Measurements from ENCODE around the gene SLC35G1.
A peak's percentile ranks its signal among the peaks of the same experiment; 100 is the strongest.

Gene SLC35G1

DNA sequence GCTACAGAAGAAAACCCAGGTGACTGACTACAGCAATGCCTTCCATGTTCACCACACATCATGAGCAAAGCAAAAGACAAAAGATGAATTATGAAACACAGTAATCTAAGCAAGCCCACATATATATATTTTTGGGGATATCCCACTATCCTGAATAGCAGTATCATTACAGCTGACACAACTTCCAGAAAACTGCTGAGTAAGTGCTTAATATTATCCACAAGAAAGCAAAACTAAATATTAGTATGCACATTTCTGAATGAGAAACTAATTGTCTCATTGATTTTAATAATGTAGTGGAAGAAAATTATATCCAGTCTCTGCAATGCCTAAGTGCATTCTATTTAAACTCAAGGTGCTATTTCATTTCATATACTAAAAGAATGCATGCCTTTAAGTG, 14.5 kb upstream of the SLC35G1 start:
- DNase-seq, result no peak

DNA sequence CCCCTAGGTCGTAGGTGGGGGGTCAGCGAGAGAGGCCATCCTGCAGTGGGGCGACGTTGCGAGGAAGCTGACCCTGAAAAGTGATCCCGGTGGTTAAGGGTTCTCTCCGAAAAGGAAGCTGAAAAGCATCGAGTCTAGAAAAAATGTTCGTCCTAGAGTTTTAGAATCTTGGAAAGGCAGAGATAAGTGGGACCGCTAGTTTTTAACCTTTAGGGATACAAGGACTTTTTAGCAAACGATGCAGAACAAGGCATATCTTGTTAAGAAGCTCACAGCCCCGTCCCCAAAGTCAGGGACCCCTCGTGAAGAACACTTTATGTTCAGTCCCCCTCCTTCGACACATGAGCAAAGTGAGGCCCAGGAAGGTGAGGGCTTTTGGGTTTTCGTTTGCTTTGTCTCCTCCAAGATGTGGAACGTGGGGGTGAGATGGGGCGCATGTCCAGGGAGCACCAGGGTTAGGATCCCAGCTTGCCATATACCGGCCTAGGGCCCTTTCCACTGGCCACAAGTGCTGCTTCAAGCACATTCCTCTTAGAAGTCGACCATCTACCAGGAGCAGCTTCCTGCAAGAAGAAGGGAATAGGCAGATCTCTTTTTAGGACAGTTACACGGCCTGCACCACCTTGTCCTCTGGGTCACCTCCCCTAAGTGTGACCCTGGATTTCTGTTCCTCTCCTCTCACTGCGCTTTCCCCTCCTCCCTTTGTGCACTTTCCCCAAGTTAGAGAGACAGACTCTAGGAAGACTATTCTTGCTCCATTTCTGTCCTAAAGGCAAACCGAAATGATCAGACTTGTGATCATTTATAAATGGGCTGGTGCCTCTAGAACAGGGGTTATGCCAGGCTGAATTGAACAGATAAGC, 969 bp downstream of the SLC35G1 start:
- DNase-seq, result no peak

DNA sequence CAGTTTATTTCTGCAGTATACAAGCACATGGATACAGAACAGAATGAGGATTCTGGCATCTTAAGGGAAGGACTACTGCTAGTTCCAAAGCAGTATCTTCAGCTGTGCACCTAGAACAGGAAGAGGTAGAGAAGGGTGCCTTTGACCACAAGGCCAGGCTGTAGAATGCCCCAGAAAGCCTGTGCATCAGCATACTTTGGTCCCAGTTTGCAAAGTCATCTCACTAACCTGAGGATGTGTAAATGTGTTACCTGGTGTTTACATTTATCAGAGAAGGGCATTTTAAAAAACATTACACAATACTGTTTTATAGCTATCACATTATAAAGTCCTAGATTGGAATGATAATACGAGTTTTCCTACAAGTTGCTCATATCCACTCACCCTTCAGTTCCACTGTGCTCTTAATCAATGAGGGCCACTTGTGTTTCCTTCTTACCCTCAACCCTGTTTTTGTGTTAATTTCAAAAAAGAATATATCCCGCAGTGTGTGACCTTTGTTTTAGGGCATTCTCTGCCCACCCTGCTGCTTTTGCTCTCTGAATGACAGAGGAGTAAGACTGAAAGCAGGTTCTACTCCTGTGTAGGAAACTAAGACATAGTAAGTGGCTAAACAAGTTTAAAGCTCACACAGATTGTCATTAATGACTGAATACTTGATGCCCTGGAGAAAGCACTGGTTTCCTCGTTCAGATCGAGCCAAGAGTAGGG, 3.4 kb downstream of the SLC35G1 start:
- DNase-seq, result no peak

DNA sequence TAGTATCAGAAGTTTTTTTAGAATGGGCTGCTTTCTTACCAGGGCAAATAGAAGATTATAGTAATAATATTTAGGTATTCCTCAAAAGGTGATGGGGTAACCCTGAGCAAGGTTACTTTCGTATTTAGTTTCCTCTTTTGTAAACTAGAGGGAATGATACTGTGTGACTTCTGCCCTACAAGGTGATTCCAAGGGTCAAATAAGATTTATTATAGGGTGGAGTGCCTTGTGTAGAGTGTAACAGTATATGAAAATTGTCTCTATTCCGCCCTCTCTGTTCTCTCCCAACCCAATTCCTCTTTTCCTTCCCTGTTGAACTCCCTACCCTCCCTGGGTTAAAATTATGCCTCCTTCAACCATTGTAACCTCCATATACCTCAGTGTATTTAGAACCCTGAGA, 5.3 kb downstream of the SLC35G1 start:
- DNase-seq, result no peak

DNA sequence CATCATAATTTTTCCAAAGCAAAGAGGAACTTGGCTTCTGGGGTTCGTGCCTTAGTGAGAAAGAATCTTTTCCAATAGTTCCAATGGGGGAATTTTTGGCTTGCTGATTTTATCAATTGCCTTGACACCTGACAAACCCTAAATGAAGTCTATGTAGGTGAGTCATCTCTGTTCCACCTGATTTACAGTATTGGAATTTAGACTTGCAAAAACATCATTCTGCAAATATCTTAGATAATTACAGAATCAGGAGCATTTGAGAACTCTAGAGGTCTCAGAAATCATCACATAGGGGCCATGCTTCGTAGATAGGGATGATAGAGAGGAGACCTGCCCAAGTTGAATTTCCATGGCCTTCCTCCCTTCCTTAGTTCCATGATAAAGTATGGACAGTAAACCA, 9.3 kb downstream of the SLC35G1 start:
- no peak for DNase-seq

DNA sequence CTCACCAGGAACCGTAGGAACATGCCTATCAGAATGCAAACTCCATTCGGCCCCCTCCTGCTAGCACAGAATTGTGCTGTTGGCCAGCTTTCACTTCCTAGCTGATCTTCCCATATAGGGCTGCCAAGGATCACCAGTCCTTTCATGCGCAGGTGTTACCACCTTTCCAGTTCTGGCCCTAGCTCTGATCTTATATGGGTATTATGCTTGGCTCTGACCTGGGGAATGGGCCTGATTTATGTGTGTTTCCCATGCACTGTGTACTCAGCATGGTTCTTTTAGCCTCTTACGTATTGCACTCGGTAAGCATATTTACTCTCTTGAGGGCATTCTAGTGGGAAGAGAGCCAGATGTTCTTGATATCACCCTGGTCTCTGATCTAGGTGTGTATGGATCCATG, 11.1 kb downstream of the SLC35G1 start:
- no peak for DNase-seq

DNA sequence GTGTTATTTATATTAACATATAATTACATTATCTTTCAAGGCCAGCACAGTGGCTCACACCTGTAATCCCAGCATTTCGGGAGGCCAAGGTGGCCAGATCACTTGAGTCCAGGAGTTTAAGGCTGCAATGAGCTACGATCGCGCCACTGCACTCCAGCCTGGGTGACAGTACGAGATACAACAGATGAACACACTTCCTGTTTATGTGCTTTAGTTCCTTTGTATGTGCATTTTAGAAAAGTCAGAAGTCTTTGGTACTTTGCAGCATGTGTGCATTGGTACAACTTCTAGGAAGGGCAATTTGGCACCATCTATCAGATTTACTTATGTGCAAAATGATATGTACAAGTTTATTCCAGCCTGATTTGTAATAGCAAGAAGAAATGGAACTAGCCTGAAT, 13.3 kb downstream of the SLC35G1 start:
- no peak for DNase-seq

DNA sequence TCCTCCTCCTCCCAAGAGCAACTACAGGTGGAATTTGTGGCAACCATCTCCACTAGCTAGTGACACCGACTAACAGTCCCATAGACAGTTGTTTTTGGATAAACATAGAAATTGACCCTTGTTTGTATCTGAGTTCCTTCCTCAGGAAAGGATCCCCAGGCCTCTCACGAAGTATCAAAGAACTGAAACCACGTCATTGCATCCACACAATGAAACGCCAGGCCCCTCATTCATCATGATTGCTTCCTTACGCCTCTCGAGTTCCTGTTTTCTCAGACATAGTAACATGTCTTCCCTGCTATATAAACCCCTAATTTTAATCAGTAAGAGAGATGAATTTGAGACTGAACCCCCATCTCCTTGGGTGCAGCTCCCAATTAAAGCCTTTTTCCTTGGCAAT, 18.1 kb downstream of the SLC35G1 start:
- no peak for DNase-seq

DNA sequence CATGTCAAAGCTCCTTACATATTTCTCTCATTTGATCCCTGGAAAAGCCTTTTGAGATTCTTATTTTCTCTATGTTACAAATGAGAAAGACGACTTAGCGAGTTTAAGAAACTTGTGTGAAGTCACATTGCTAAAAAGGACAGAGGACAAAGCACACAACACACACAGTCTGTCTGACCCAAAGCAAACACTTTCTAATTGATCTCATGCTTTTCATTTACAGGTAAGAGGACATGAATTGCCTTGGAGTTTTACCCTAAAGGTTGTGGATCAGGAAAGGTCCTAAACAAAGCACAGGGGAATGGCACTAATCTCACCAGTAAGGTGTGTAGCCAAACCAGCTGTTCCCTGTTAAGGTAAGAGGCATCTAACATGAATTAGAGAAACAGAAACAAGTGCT, 18.7 kb downstream of the SLC35G1 start:
- DNase-seq, result no peak

DNA sequence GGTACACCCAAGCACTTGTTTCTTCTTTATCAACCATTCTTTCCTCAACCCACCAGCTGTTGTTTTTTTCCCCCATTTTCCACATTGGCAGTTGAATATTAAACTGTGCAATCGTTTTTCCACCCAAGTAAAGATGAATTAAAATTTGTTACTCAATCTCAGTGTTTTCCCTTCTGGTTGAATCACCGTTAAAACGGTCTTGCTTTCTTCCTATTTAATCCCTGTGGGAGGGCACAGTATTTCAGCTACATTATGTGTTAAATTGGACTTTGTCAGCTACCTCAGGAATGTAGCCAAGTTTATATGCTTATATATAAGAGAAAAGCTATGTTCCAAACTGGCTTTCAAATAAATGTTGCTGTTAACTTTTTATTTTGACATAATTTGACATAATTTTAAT, 19.9 kb downstream of the SLC35G1 start:
- DNase-seq, result no peak

DNA sequence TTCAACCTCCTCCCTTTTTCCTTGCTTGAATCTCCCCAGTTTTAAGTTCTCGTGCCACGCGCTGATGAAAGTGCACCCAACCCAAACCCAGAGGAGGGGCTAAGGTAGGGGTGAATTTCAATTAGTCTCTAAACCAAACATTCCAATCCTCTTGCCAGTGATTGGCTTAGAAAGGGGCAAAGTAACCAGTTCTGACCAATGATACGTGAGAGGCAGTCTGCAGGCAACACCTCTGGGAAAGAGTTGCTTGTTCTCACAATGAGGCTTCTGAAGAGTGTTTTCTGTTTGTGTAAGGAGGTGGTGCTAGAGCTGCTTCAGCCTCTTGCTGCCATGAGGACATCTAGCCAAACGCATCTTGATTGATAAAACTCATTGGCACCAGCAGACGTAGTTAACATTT, 21.8 kb downstream of the SLC35G1 start:
- no peak for DNase-seq

DNA sequence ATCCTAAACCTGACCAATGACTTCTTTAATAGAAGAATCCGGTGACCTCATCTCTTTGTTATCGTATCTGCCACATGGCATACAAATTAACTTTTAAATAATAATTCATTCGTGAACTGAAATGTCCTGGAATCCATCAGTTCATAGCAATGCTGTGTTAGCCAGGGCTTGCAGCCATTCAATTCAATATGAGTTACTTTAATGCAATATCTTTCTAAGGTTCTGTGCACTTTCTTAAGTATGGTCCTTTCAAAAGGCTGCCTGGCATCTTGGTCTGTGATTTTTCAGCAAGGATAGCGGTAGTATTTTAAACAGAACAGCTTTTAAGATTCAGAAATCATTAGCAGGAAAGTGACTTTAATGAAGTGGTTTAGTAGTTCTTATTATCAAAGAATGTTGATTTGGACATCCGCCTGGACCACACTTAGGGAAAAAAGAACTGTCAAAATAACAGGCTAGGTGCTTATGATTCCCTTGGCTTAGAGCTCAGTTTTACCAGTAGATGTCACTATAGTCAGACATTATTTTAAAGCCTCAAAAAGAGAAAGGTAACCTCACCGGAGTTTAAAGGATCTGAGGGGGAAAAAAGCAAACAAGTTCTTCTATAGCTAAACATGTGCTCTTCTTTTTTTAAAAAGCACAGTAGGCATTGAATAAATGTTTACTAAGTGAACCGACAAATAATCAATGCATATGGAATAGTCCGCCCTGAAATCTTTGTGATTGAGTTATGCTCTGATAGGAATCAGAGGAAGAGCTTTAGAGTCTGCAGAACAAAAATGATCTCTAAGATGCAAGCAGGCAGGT, 22.7 kb downstream of the SLC35G1 start:
- no peak for DNase-seq

DNA sequence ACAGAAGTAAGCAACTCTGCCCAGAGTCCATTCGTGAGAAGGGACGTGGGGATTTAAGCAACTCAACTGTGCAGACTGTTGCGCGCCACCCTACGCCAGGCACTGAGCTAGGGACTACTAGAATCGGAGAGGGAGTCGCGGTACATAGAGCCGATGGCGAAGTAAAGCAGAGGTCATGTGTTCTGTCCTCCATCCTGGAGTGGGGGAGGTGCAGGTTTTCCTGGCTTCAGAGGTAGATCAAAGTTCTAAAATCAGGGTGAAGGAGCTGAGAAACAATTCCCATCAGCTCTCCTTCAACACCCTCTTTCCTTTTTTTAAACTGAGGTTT, 23.2 kb downstream of the SLC35G1 start:
- no peak for DNase-seq

DNA sequence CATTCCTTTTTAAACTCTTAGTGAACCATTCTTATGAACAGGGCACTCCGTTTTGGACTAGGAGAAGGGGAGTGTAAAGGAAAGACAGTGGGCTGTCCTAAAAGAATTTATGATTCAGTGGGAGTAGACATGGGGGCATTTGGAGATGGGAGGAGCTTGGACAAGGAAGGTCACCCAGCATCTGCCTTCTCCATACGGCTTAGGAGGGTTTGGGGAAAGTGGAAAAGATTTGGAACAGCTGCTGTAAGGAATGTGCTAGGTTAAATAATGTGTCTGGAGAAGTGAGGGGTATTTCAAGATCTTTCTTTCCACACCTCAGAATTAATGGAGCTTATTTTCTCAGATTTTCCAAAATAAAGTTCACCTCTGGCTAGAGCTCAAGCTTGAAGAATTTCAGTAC, 24.0 kb downstream of the SLC35G1 start:
- DNase-seq, result no peak

DNA sequence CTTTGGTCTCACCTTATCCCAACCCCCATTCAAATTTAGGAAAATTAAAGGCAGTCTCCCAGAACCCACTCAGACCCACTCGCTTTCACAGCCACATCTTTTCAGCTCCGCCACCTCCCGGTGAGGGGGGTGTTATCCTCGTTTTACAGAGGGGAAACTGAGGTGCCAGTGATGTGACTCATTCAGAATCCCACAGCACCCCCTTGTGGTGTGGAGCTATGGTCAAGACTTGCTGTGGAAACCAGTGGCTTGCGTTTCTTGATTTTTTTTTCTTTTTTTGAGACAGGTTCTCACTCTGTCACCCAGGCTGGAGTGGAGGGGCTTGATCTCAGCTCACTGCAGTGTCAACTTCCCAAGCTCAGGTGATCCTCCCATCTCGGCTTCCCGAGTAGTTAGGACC, 27.6 kb downstream of the SLC35G1 start:
- peak in 3 of 5 donors; percentile 8 to 16 (median 13) for DNase-seq

DNA sequence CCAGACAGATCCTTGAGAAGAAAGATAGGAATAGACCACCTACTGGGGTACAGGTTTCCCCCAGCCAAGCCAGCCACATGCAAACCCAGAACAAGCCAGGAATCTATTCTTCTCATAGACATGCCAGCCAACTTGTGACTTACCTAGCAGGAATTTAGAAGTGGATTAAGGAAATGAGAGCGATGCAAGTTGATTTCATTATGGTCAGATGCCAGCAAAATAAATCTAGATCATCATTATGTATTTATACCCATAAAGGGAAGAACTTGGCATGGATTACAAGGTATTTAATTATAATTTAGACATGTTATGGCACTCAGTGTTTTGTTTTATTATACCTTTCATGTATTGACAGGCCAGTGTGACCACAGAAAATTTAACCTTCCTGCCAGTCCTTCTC, 32.8 kb downstream of the SLC35G1 start:
- DNase-seq, result no peak

DNA sequence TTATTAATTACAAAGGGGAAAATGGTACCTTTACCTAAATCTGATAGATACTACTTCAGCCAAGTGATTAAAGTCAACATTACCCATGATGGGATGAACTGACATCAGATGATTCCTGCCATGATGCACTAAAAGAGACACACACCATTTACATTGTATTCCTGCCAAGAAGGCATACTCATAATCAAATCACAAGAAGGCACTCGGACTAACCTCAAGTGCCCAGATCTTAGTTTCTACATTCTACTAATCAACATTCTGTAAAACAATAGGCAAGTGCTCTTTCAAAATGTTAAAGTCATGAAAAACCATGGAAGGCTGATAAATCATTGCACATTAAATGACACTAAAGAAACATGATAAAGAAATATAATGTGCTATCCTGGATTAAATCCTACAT, 44.4 kb downstream of the SLC35G1 start:
- DNase-seq, result no peak

DNA sequence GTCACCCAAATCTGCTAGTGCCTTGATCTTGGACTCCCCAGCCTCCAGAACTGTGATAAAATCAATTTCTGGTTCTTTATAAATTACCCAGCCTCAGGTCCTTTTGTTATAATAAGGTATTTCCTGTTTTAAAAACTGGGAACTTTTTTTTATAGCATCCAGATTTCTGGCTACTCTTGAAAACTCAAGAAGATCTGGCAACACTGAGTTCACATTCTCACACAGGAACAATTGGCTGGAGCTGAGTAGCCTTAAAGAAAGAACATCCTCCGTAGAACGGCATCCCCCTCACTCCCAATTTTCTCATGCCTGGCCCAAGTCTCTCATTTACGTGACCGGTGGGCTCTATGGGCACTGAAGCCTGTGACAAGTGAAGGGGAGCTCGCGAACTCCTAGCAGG, 47.1 kb downstream of the SLC35G1 start:
- no peak for DNase-seq

DNA sequence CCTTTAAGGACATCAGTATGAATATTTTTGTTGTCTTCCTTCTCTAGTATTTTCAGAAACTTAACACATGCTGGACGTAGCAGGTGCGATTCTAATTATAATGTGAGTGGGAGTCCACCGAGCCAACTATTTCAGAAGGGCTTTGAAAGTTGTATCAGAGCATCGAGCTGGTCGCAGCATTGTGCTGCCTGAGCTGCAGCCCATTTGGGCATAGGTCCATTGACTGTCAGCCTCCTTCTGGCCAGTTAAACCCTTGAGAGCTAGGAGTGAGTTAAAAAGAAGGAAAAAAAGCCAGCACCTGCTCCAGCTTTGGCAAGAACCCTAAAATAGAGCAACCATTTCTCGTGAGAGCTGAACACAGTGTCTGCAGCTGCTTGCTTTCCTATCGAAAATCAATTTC, 47.8 kb downstream of the SLC35G1 start:
- DNase-seq, result no peak

DNA sequence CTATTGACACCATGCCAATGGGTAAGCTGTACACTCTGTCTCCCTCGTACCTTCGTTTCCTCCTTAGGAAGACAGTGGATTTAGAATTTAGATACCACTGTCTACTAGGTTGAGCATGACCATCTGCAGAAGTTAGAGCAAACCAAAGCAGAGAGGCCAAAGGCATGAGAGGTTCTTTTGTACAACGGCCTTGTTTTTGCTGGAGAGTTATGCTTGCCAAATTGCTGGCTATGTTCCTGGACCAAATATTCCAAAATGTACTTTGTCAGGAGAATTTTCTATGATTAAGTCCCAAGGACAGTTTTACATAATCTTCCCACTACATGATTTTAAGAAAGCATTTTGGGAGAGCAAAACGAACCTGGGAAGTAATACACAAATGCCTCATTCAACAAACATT, 52.0 kb downstream of the SLC35G1 start:
- no peak for DNase-seq

DNA sequence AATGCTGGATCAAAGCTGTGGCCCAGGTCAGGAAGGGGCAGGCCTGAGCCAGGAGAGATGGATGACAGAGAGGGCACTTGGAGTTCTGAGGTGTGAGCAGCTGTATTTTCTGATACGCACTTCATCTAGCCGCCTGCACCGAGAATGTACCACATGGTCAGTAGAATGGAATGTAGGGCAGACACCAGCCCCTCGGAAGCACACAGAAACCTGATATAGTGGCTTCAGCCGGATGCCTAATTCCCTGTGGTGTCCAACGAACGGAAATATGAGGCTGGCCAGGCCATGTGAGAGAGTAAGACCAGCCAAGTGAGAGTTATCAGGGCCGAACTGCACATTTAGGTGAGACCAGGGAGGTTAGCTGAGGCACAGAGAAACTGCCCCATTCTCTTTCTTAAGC, 53.3 kb downstream of the SLC35G1 start:
- DNase-seq, result no peak

DNA sequence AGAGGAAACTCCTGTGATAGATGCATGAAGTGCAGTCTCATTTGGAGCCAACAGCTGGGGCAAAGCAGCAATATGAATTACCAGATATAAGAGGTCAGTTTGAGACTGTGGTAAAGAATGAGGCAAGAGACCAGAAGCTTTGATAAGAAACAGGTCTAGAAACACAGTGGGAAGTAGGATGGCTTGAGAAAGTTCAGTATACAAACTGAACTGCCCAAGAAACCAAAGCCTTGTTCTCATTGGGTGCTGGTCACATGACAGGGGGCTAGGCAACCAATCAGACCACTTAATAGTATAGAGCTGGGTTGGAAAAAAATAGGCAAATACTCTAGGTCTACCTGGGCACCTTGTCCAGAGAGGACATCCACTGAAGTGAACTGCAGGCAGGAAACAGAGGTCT, 53.7 kb downstream of the SLC35G1 start:
- no peak for DNase-seq

DNA sequence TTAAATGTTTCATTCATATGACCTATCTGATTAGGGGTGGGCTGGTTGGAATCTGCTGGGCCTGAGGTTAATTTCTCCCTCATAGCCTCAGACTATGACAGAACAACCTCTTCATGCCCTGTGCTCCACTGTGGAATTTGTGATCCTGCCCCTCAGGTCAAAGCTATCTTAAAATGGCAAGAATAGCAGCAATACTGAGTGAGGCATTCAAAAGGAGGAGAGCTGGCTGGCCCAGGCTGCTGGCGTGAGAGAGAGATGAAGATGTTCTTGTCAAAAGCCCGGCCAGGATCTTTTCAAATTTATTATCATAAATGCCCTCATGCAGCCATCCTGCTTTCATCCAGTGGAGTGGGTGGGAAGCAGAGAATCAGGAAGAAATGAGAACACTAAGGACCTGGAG, 58.1 kb downstream of the SLC35G1 start:
- no peak for DNase-seq
